Stimulated activated effector memory CD8-positive, alpha-beta T cell treated with anti-CD3 and anti-CD28 coated beads, Interleukin-12 subunit alpha, Interleukin-12 subunit beta, amount 100 ng/mL, for 72 hours (primary cell): ENCODE data around the gene ABLIM1.

Experiments used
- ATAC-seq: fragments of 150-1000 bp; cut with Tn5 transposase; 2 replicates; pipeline ENCODE4 v1.10.0; 2021
- DNase-seq, 2 donors: peaks; one replicate each; pipeline ENCODE4 v3.0.0; 2021 to 2022; ENCODE audit warnings: low spot score in 2 of 2
- H3K27ac Mint-ChIP-seq: one replicate; pipeline ENCODE4 v1.8.0; 2022; ENCODE audit warnings: mild to moderate bottlenecking, mixed read lengths
- H3K36me3 Mint-ChIP-seq: one replicate; pipeline ENCODE4 v1.8.0; 2022; ENCODE audit warnings: mild to moderate bottlenecking, mixed read lengths
- H3K4me1 Mint-ChIP-seq: one replicate; pipeline ENCODE4 v1.8.0; 2022; ENCODE audit warnings: mixed read lengths
- H3K4me3 Mint-ChIP-seq: one replicate; pipeline ENCODE4 v1.8.0; 2022; ENCODE audit warnings: mild to moderate bottlenecking, mixed read lengths
- H3K9me3 Mint-ChIP-seq: one replicate; pipeline ENCODE4 v1.8.0; 2022; ENCODE audit warnings: mixed read lengths

Gene ABLIM1

GRCh38 chr10:114684084-114684821 is 26.2 kb upstream of the ABLIM1 start:
- Mint-ChIP-seq H3K9me3 (no peaks in the 10 kb centered on the region), H3K4me1 (no peaks in the 10 kb centered on the region), H3K4me3 (no peak overlapping the region), H3K36me3 (no peaks in the 10 kb centered on the region), H3K27ac (no peak overlapping the region)
- ATAC-seq: no peak
- no peak for DNase-seq

- ATAC-seq (no peak), DNase-seq (no peak)
- H3K27ac Mint-ChIP-seq: no peak overlapping the region
- H3K36me3 Mint-ChIP-seq: no peaks in the 10 kb centered on the region
- no peaks in the 10 kb centered on the region for H3K4me1 Mint-ChIP-seq
- H3K4me3 Mint-ChIP-seq: no peak overlapping the region
- H3K9me3 Mint-ChIP-seq: no peaks in the 10 kb centered on the region
These were observed 25.5 kb upstream of the ABLIM1 start for GRCh38 chr10:114683593-114683992.

GRCh38 chr10:114683162-114683561 is 25.1 kb upstream of the ABLIM1 start:
- Mint-ChIP-seq H3K27ac (no peak overlapping the region), H3K36me3 (no peaks in the 10 kb centered on the region), H3K4me1 (no peaks in the 10 kb centered on the region), H3K9me3 (no peaks in the 10 kb centered on the region), H3K4me3 (no peak overlapping the region)
- DNase-seq (no peak), ATAC-seq (no peak)

GRCh38 chr10:114682532-114682931 is 24.5 kb upstream of the ABLIM1 start:
- Mint-ChIP-seq H3K27ac (no peak overlapping the region), H3K4me3 (no peak overlapping the region)

GRCh38 chr10:114682121-114682520 is 24.0 kb upstream of the ABLIM1 start:
- Mint-ChIP-seq H3K9me3 (no peaks in the 10 kb centered on the region), H3K27ac (no peak overlapping the region), H3K4me3 (no peak overlapping the region), H3K36me3 (no peaks in the 10 kb centered on the region), H3K4me1 (no peaks in the 10 kb centered on the region)
- ATAC-seq (no peak), DNase-seq (no peak)

More at GRCh38 chr10:114682532-114682931, 24.5 kb upstream of the ABLIM1 start:
- H3K9me3 Mint-ChIP-seq: no peaks in the 10 kb centered on the region
- ATAC-seq (no peak), DNase-seq (no peak)
- H3K36me3 Mint-ChIP-seq: no peaks in the 10 kb centered on the region
- H3K4me1 Mint-ChIP-seq: no peaks in the 10 kb centered on the region

- no peaks in the 10 kb centered on the region for H3K9me3 Mint-ChIP-seq
- ATAC-seq (no peak), DNase-seq (no peak)
- H3K4me3 Mint-ChIP-seq: no peak overlapping the region
- H3K4me1 Mint-ChIP-seq: no peaks in the 10 kb centered on the region
- H3K36me3 Mint-ChIP-seq: no peaks in the 10 kb centered on the region
- H3K27ac Mint-ChIP-seq: no peak overlapping the region
These were observed 23.5 kb upstream of the ABLIM1 start for GRCh38 chr10:114681542-114681941.

GRCh38 chr10:114680543-114681117 is 22.6 kb upstream of the ABLIM1 start:
- no peak for ATAC-seq
- H3K9me3 Mint-ChIP-seq: no peaks in the 10 kb centered on the region
- H3K27ac Mint-ChIP-seq: no peak overlapping the region

GRCh38 chr10:114679552-114679951 is 21.5 kb upstream of the ABLIM1 start:
- Mint-ChIP-seq H3K4me1 (no peaks in the 10 kb centered on the region), H3K36me3 (no peaks in the 10 kb centered on the region), H3K9me3 (no peaks in the 10 kb centered on the region), H3K4me3 (no peak overlapping the region), H3K27ac (no peak overlapping the region)
- no peak for DNase-seq
- ATAC-seq: no peak

More at GRCh38 chr10:114680543-114681117, 22.6 kb upstream of the ABLIM1 start:
- Mint-ChIP-seq H3K4me3 (no peak overlapping the region), H3K4me1 (no peaks in the 10 kb centered on the region), H3K36me3 (no peaks in the 10 kb centered on the region)
- DNase-seq: no peak

GRCh38 chr10:114678820-114679219 is 20.7 kb upstream of the ABLIM1 start:
- Mint-ChIP-seq H3K36me3 (no peaks in the 10 kb centered on the region), H3K4me3 (no peak overlapping the region), H3K27ac (no peak overlapping the region), H3K4me1 (no peaks in the 10 kb centered on the region), H3K9me3 (no peaks in the 10 kb centered on the region)
- DNase-seq (no peak), ATAC-seq (peak; percentile 32)

- DNase-seq (no peak), ATAC-seq (no peak)
- no peaks in the 10 kb centered on the region for H3K9me3 Mint-ChIP-seq
- no peaks in the 10 kb centered on the region for H3K36me3 Mint-ChIP-seq
- H3K27ac Mint-ChIP-seq: no peak overlapping the region
- H3K4me3 Mint-ChIP-seq: no peak overlapping the region
- H3K4me1 Mint-ChIP-seq: no peaks in the 10 kb centered on the region
These were observed 20.3 kb upstream of the ABLIM1 start for GRCh38 chr10:114678336-114678735.

- Mint-ChIP-seq H3K4me1 (no peaks in the 10 kb centered on the region), H3K36me3 (no peaks in the 10 kb centered on the region), H3K27ac (no peak overlapping the region), H3K4me3 (no peak overlapping the region), H3K9me3 (no peaks in the 10 kb centered on the region)
- no peak for ATAC-seq
- DNase-seq: no peak
These were observed 16.3 kb upstream of the ABLIM1 start for GRCh38 chr10:114674346-114674745.

- no peak overlapping the region for H3K4me3 Mint-ChIP-seq
- no peaks in the 10 kb centered on the region for H3K9me3 Mint-ChIP-seq
- ATAC-seq: no peak
- H3K36me3 Mint-ChIP-seq: no peaks in the 10 kb centered on the region
- DNase-seq: no peak
- H3K4me1 Mint-ChIP-seq: no peaks in the 10 kb centered on the region
- H3K27ac Mint-ChIP-seq: no peak overlapping the region
These were observed 11.6 kb upstream of the ABLIM1 start for GRCh38 chr10:114669648-114670047.

- Mint-ChIP-seq H3K4me3 (no peak overlapping the region), H3K27ac (no peak overlapping the region), H3K4me1 (no peaks in the 10 kb centered on the region), H3K9me3 (no peaks in the 10 kb centered on the region), H3K36me3 (no peaks in the 10 kb centered on the region)
- ATAC-seq (no peak), DNase-seq (no peak)
These were observed 10.5 kb upstream of the ABLIM1 start for GRCh38 chr10:114668375-114669080.

GRCh38 chr10:114665873-114666272 is 7.8 kb upstream of the ABLIM1 start:
- no peaks in the 10 kb centered on the region for H3K4me1 Mint-ChIP-seq
- H3K27ac Mint-ChIP-seq: no peak overlapping the region
- no peak overlapping the region for H3K4me3 Mint-ChIP-seq
- no peaks in the 10 kb centered on the region for H3K9me3 Mint-ChIP-seq
- ATAC-seq (no peak), DNase-seq (no peak)
- H3K36me3 Mint-ChIP-seq: no peaks in the 10 kb centered on the region

GRCh38 chr10:114665406-114665805 is 7.3 kb upstream of the ABLIM1 start:
- DNase-seq (no peak), ATAC-seq (no peak)
- no peak overlapping the region for H3K27ac Mint-ChIP-seq
- no peak overlapping the region for H3K4me3 Mint-ChIP-seq
- H3K36me3 Mint-ChIP-seq: no peaks in the 10 kb centered on the region
- no peaks in the 10 kb centered on the region for H3K9me3 Mint-ChIP-seq
- no peaks in the 10 kb centered on the region for H3K4me1 Mint-ChIP-seq

- DNase-seq (no peak), ATAC-seq (no peak)
- H3K4me3 Mint-ChIP-seq: no peak overlapping the region
- no peaks in the 10 kb centered on the region for H3K4me1 Mint-ChIP-seq
- no peak overlapping the region for H3K27ac Mint-ChIP-seq
- H3K9me3 Mint-ChIP-seq: no peaks in the 10 kb centered on the region
- H3K36me3 Mint-ChIP-seq: no peaks in the 10 kb centered on the region
These were observed 6.1 kb upstream of the ABLIM1 start for GRCh38 chr10:114664127-114664526.
